A549 (cell line): ENCODE data around the gene LHFPL2. TPM values are rescaled to one million over a fixed set of nuclear protein-coding genes. Genes with fewer than 3 reads are reported as not detected.

Source experiments
- ATAC-seq, 2 experiments: fragments of 200-7000 bp in 1 of 2; fragments of >200 bp in 1 of 2; cut with Nextera tagmentation in 1 of 2; cut with Tn5 transposase in 1 of 2; 3 replicates each; pipeline versions ENCODE4 v1.8.0 to v1.9.1; 2018 to 2020; ENCODE audit warnings: mild to moderate bottlenecking in 1 of 2, moderate library complexity in 1 of 2
- CTCF ChIA-PET: fragments of 300-600 bp; sonication (Branson Sonifier 250); formaldehyde crosslinking; extraction: SDS; loops from one replicate; lab custom pipeline; 2021; ENCODE audit warnings: antibody characterized with exemption, inconsistent platforms; lab: Yijun Ruan, JAX
- POLR2A ChIA-PET: fragments of 350-600 bp; formaldehyde crosslinking; extraction: SDS; loops from one replicate; lab custom pipeline; 2021; ENCODE audit warnings: antibody characterized with exemption, inconsistent platforms; lab: Yijun Ruan, JAX
- DNase-seq, 2 experiments: peaks; one replicate each; pipeline versions ENCODE4 v3.0.0 to v3.0.0-alpha.2; 2011 to 2016; ENCODE audit warnings: low read depth in 1 of 2, low spot score in 1 of 2
- FAIRE-seq: peaks from 2 replicates; lab custom pipeline; 2011; peaks lifted over from hg19 to GRCh38; lab: Jason Lieb, UNC
- H3K27ac ChIP-seq, 2 experiments: fragments of >200 bp; sonication (Bioruptor Twin); formaldehyde crosslinking; 3 replicates each; pipeline ENCODE4 v1.5.1; 2016 to 2017
- H3K4me1 ChIP-seq: fragments of >200 bp; sonication (Bioruptor Twin); formaldehyde crosslinking; 3 replicates; pipeline ENCODE4 v1.6.1; 2016
- H3K4me2 ChIP-seq: fragments of >200 bp; sonication (Bioruptor Twin); formaldehyde crosslinking; 3 replicates; pipeline ENCODE4 v1.6.1; 2016
- H3K4me3 ChIP-seq: fragments of >200 bp; sonication (Bioruptor Twin); formaldehyde crosslinking; 3 replicates; pipeline ENCODE4 v1.5.1; 2016
- H3K9me3 ChIP-seq: fragments of >200 bp; sonication (Bioruptor Twin); formaldehyde crosslinking; 3 replicates; pipeline ENCODE4 v1.6.1; 2016
- ATOH8 ChIP-seq: fragments of 250-450 bp; sonication (Bioruptor Pico); IDR thresholded peaks from 2 replicates; pipeline ENCODE4 v1.5.0; 2020; ENCODE audit warnings: low read depth, mild to moderate bottlenecking, moderate library complexity
- BCL3 ChIP-seq: fragments of >200 bp; sonication (Bioruptor Twin); formaldehyde crosslinking; IDR thresholded peaks from 3 replicates; pipeline ENCODE4 v1.6.1; 2016
- CTCF ChIP-seq: fragments of >200 bp; sonication (Bioruptor Twin); formaldehyde crosslinking; IDR thresholded peaks from 3 replicates; pipeline ENCODE4 v1.5.1; 2016
- E2F6 ChIP-seq: IDR thresholded peaks from 2 replicates; pipeline ENCODE4 v1.6.1; 2012; ENCODE audit warnings: low read depth, borderline replicate concordance
- EHMT2 ChIP-seq: fragments of 200-600 bp; sonication (generic); IDR thresholded peaks from 2 replicates; pipeline ENCODE4 v1.6.1; 2016; ENCODE audit warnings: antibody characterized with exemption, low read depth, mild to moderate bottlenecking, moderate library complexity
- EP300 ChIP-seq, 2 experiments: fragments of >200 bp; sonication (Bioruptor Twin); formaldehyde crosslinking; IDR thresholded peaks; 2 replicates in 1 of 2; 3 replicates in 1 of 2; pipeline ENCODE4 v1.6.1; 2016 to 2017
- FOSB ChIP-seq: fragments of 250-450 bp; sonication (Bioruptor Pico); IDR thresholded peaks from 2 replicates; pipeline ENCODE4 v1.5.0; 2020; ENCODE audit warnings: mild to moderate bottlenecking, moderate library complexity
- FOSL2 ChIP-seq, 2 experiments: fragments of 450-650 bp in 1 of 2; fragments of >200 bp in 1 of 2; sonication (Bioruptor Twin) in 1 of 2; formaldehyde crosslinking; IDR thresholded peaks; 2 replicates each; pipeline versions ENCODE4 v1.5.0 to v1.6.1; 2016 to 2020; ENCODE audit warnings: mild to moderate bottlenecking in 1 of 2, moderate library complexity in 1 of 2
- GATA3 ChIP-seq: IDR thresholded peaks from 2 replicates; pipeline ENCODE4 v1.6.1; 2012; ENCODE audit warnings: borderline replicate concordance
- HMGXB4 ChIP-seq: fragments of 250-450 bp; sonication (Bioruptor Pico); IDR thresholded peaks from 2 replicates; pipeline ENCODE4 v1.5.0; 2021; ENCODE audit warnings: mild to moderate bottlenecking, moderate library complexity, borderline replicate concordance
- HOXA7 ChIP-seq: fragments of 250-450 bp; sonication (Bioruptor Pico); IDR thresholded peaks from 2 replicates; pipeline ENCODE4 v1.5.0; 2020; ENCODE audit warnings: mild to moderate bottlenecking, moderate library complexity
- HOXB5 ChIP-seq: fragments of 250-450 bp; sonication (Bioruptor Pico); IDR thresholded peaks from 2 replicates; pipeline ENCODE4 v1.5.0; 2020; ENCODE audit warnings: mild to moderate bottlenecking, moderate library complexity
- KDM1A ChIP-seq: fragments of 200-600 bp; sonication (generic); IDR thresholded peaks from 2 replicates; pipeline ENCODE4 v1.6.1; 2016; ENCODE audit warnings: low read depth, mild to moderate bottlenecking
- KDM5A ChIP-seq: fragments of 200-600 bp; sonication (generic); IDR thresholded peaks from 2 replicates; pipeline ENCODE4 v1.6.1; 2016; ENCODE audit warnings: antibody characterized with exemption, mild to moderate bottlenecking
- MAX ChIP-seq: IDR thresholded peaks from 2 replicates; pipeline ENCODE4 v1.6.1; 2012
- NFE2L2 ChIP-seq: fragments of 150-350 bp; conservative IDR thresholded peaks from 2 replicates; pipeline ENCODE4 v1.6.1; 2014; ENCODE audit warnings: low read length
- NR3C1 ChIP-seq: fragments of >200 bp; sonication (Bioruptor Twin); formaldehyde crosslinking; IDR thresholded peaks from 3 replicates; pipeline ENCODE4 v1.6.1; 2017
- PHF8 ChIP-seq: fragments of 200-600 bp; sonication (generic); IDR thresholded peaks from 2 replicates; pipeline ENCODE4 v1.6.1; 2016; ENCODE audit warnings: low read depth, mild to moderate bottlenecking, antibody characterized with exemption, moderate library complexity, borderline replicate concordance
- RNF2 ChIP-seq: fragments of 200-600 bp; sonication (generic); IDR thresholded peaks from 2 replicates; pipeline ENCODE4 v1.6.1; 2016; ENCODE audit warnings: low read depth, mild to moderate bottlenecking, antibody characterized with exemption, moderate library complexity, borderline replicate concordance
- WGBS: methylation state at CpG from one replicate; pipeline ENCODE4 v1.1.6; 2017; ENCODE audit errors: missing lambda C conversion rate; 5-methylcytosine and 5-hydroxymethylcytosine counted together
- polyA plus RNA-seq, 4 experiments: library from polyadenylated mRNA; depleted of rRNA in 3 of 4; stranded (reverse); fragments of >200 nt; fragmentation: RNase III in 1 of 4; extraction: RNeasy Plus Mini Kit Qiagen cat#74134 plus additional on column Dnase treatment in 1 of 4; gene quantifications; 2 replicates in 3 of 4; 3 replicates in 1 of 4; pipeline ENCODE4 v1.2.3, GENCODE V29; 2011 to 2017

LHFPL2 gene
- polyA plus RNA-seq, 2 of the 4 experiments (the other 2 are of a cell fraction), result 24.9 to 41.7 TPM

- TF ChIP-seq HMGXB4 (no peak), EP300 (IDR thresholded peaks at IDR 0.05) (no peak), HOXA7 (no peak)
Measured at GRCh38 chr5:78604689-78605285, 43.8 kb downstream of the LHFPL2 start (continued).

- ChIA-PET CTCF (interaction anchor here (1.2 kb wide), 1 partner anchor 66 kb away, joined by 5 read pairs; no protein-coding TSS in a partner anchor), POLR2A (no interaction called here)
- WGBS, result 100% methylated on average over 1 of the region's 1 CpG
- Histone ChIP-seq H3K4me3 (no peak overlapping the region), H3K4me1 (peaks cover 91% of the 10 kb centered on the region), H3K27ac (peak overlapping the region; percentile 88 to 93), H3K9me3 (no peaks in the 10 kb centered on the region), H3K4me2 (peak overlapping the region; percentile 44; the same call in 2 of the 3 replicates)
- DNase-seq, result no peak
- TF ChIP-seq RNF2 (no peak), ATOH8 (CRISPR knock-in tag) (no peak), HOXB5 (CRISPR knock-in tag) (no peak), GATA3 (no peak), KDM5A (no peak), FOSB (CRISPR knock-in tag) (no peak), NFE2L2 (no peak), CTCF (no peak), HOXA7 (no peak), MAX (no peak), PHF8 (no peak), EHMT2 (no peak), E2F6 (no peak), BCL3 (no peak), NR3C1 (no peak), KDM1A (no peak), FOSL2 (IDR thresholded peaks at IDR 0.05) (no peak), FOSL2 (CRISPR knock-in tag; IDR thresholded peaks at IDR 0.05) (no peak), EP300 (IDR thresholded peaks at IDR 0.05) (no peak)
- no peak for ATAC-seq
- no peak for FAIRE-seq
Measured at GRCh38 chr5:78603636-78604175, 44.9 kb downstream of the LHFPL2 start.
